Measurements from ENCODE around the gene PCYT1A. TPM values are rescaled to one million over a fixed set of nuclear protein-coding genes. Genes with fewer than 3 reads are reported as not detected.
A peak's percentile ranks its signal among the peaks of the same experiment; 100 is the strongest.

Gene PCYT1A
- total and polyA plus RNA-seq, 10 of the 15 experiments (the other 5 are each of a cell fraction or from before 2014, with no cell fraction given): 10.8 to 64.3 (median 48.6) TPM

- TF ChIP-seq ZNF687 (IDR thresholded peaks at IDR 0.05) (no peak), ZNF622 (IDR thresholded peaks at IDR 0.05) (no peak), ZBED1 (IDR thresholded peaks at IDR 0.05; ENCODE audit: borderline replicate concordance) (no peak), RELB (IDR thresholded peaks at IDR 0.05; ENCODE audit: low read depth) (no peak)
Measured at GRCh38 chr3:196280689-196281440, 6.7 kb downstream of the PCYT1A start (continued).

GRCh38 chr3:196275126-196275525, 12.4 kb downstream of the PCYT1A start:
- no TSS peak for BruUV-seq (replicated peaks)
- no peak for FAIRE-seq
- ChIA-PET SMC1A (ENCODE audit: uncharacterized antibody, unreplicated experiment) (interaction anchor here (1.0 to 2.0 kb wide), 4 partner anchors 9 to 43 kb away, joined by 3 to 4 read pairs (median 4); partner anchors contain the start of gene DYNLT2B), POLR2A (interaction anchor here (0.8 to 1.2 kb wide), 2 partner anchors 16 to 24 kb away, joined by 3 to 5 read pairs; no protein-coding TSS in a partner anchor), CTCF (interaction anchor here (1.6 kb wide), 1 partner anchor 167 kb away, joined by 3 read pairs; no protein-coding TSS in a partner anchor), RAD21 (ENCODE audit: unreplicated experiment) (interaction anchor here (1.3 kb wide), 1 partner anchor 43 kb away, joined by 3 read pairs; the partner anchor contains the start of gene DYNLT2B)
- Histone ChIP-seq H2AFZ (ENCODE audit: control insufficient read depth, low read depth, low read length) (no peak overlapping the region), H3K36me3 (ENCODE audit: control insufficient read depth in 2 of 2, insufficient read depth in 2 of 2, low read length in 1 of 2) (peaks cover 0 to 8% of the 10 kb centered on the region in 2 experiments; a peak in 3 of 4 replicates), H3K4me3 (peak overlapping the region; percentile 13; the same call in 1 of the 2 replicates), H3K27me3 (replicated peaks in 1 of 2; ENCODE audit: control insufficient read depth in 2 of 2, insufficient read depth in 2 of 2, low read length in 1 of 2) (no peaks in the 10 kb centered on the region), H4K20me1 (ENCODE audit: control insufficient read depth, insufficient read depth) (no peaks in the 10 kb centered on the region), H3K9ac (ENCODE audit: control insufficient read depth, insufficient read depth, low read length) (no peak overlapping the region), H3K9me3 (replicated peaks; ENCODE audit: control insufficient read depth, insufficient read depth, low read length) (no peaks in the 10 kb centered on the region; the same call in 2 of the 3 replicates), H3K27ac (ENCODE audit: control insufficient read depth, insufficient read depth) (peak overlapping the region; percentile 63), H3K4me1 (ENCODE audit: control insufficient read depth, insufficient read depth, low read length) (peaks cover 44% of the 10 kb centered on the region), H3K4me2 (ENCODE audit: control insufficient read depth, insufficient read depth) (peak overlapping the region; percentile 65), H3K79me2 (ENCODE audit: control insufficient read depth, insufficient read depth, low read length) (peaks cover 60% of the 10 kb centered on the region)
- in situ Hi-C loops (cut with MboI): no loop called here
- peak; percentile 45; the same call in 1 of the 2 replicates for TF ChIP-seq RUNX3 (IDR thresholded peaks at IDR 0.05; ENCODE audit: low read length)
- no peak for TF ChIP-seq HSF1 (IDR thresholded peaks at IDR 0.05; ENCODE audit: low read depth, low read length)
- intact Hi-C loops (cut with micrococcal nuclease; ENCODE audit: unreplicated experiment): loop anchor here (5.0 kb wide), 1 partner anchor 42 kb away; the partner anchor contains the start of gene DYNLT2B
- peak; percentile 9 for ATAC-seq
- no peak for DNase-seq (ENCODE audit: low read depth, low spot score)
- WGBS (ENCODE audit: insufficient coverage, insufficient replicate concordance, low lambda C conversion rate, missing lambda C conversion rate): 70% methylated on average over 5 of the region's 5 CpGs

Measured in GM12878 (cell line).